ENCODE data around the gene BCAS1.

GRCh38 chr20:54063992-54064676 lies 6.3 kb downstream of the BCAS1 start:
- TF ChIP-seq EP300 (IDR thresholded peaks at IDR 0.05; ENCODE audit: borderline replicate concordance): no peak
- TF ChIP-seq TEAD4 (IDR thresholded peaks at IDR 0.05): no peak
- TF ChIP-seq CREB1 (IDR thresholded peaks at IDR 0.05; ENCODE audit: low read depth): no peak
- no peak for TF ChIP-seq NFIC (IDR thresholded peaks at IDR 0.05)
- TF ChIP-seq RAD21 (IDR thresholded peaks at IDR 0.05; ENCODE audit: low read depth): no peak
- TF ChIP-seq TCF12 (IDR thresholded peaks at IDR 0.05; ENCODE audit: low read depth): no peak
- no peak for TF ChIP-seq TAF1 (IDR thresholded peaks at IDR 0.05; ENCODE audit: low read depth)
- no peak for TF ChIP-seq USF1 (IDR thresholded peaks at IDR 0.05)
- TF ChIP-seq REST (IDR thresholded peaks at IDR 0.05; ENCODE audit: low read depth): no peak
